Superior temporal gyrus (tissue), 1 donor: ENCODE measurements around the gene NPAS3.

Source experiments
- DNase-seq: peaks from one replicate; pipeline ENCODE4 v3.0.0-alpha.2; 2016; ENCODE audit errors: extremely low spot score

NPAS3 gene

DNA sequence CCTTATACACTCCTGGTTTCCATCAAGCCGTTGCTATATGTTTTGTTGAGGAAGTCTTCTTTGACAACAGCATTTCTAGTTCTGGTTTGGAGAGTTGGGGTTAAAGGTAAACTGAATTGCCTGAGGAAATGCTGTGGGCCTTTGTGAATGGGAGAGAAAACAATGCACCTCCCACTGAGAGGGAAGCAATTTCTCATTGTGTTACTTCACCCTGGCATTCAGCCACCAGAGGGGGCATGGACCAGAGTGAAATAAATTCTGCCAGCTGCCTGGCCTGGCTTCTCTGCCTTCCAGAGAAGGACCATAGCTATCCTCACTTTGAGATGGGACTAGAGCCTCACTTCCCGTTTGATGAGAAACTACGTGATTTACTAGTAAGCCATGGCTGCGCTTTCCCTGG is 536.9 kb downstream of the NPAS3 start:
- peak; percentile 87 for DNase-seq

- no peak for DNase-seq
These were observed 539.1 kb downstream of the NPAS3 start for GRCh38 chr14:33477797-33478196.

- no peak for DNase-seq
These were observed 541.6 kb downstream of the NPAS3 start for GRCh38 chr14:33480071-33480886.

- no peak for DNase-seq
These were observed 542.2 kb downstream of the NPAS3 start for GRCh38 chr14:33480887-33481184.

GRCh38 chr14:33483110-33483509 is 544.4 kb downstream of the NPAS3 start:
- DNase-seq: no peak

DNA sequence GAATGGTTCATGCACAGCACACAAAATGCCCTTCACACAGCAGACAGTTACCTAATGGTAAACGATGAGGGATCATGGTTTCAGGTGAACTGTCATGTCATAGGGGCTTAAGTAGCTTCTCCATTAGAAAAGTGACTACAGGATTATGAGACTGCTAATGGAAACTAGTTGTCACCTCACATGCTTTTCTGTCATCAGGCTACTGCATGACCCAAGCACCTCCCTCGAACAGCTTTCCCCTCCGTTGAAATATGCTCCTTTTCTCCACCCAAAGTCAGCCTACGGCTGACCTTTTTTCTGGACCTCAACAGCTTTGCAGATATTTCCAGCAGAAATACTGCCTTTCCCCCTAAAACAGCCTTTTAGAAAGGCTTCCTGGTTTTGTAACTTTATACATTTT is 544.9 kb downstream of the NPAS3 start:
- no peak for DNase-seq

DNA sequence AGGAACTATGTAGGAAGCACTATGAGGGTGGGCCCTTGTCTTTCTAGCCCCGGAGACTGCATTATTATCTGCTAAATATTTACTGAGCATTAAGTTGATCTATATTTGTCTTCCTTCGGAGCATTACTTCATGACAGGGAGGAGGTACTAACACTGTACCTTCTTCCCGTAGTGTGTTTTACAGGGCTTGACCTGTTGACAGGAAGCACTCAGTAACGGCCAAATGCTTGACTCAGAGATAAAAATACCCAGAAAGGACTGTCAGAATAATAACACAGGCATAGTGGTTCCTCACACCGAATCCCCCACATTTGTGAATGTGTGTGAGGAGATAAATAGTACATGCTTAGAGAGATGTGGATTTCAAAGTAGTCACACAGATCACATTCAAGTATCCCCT is 545.6 kb downstream of the NPAS3 start:
- no peak for DNase-seq

GRCh38 chr14:33486332-33486890 is 547.7 kb downstream of the NPAS3 start:
- DNase-seq: no peak

DNA sequence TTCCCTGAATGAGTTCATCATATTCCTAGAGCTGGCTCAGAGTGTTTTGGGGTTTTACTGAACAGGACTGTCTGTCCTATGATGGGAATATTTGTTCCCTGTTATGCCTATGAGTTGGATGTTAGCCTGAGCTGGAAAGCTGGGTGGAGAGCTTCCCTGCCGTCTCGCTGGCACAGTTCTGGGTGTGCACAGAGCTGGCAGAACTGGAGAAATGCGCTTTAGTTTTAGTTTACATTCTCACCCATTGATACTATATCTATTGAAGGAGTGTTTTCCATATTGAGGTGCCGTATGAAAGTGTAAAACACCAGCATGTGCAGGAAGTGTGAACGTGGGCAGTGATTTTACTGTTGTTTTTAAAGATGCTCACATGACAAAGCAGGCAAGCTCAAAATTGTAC is 549.9 kb downstream of the NPAS3 start:
- DNase-seq: no peak

DNA sequence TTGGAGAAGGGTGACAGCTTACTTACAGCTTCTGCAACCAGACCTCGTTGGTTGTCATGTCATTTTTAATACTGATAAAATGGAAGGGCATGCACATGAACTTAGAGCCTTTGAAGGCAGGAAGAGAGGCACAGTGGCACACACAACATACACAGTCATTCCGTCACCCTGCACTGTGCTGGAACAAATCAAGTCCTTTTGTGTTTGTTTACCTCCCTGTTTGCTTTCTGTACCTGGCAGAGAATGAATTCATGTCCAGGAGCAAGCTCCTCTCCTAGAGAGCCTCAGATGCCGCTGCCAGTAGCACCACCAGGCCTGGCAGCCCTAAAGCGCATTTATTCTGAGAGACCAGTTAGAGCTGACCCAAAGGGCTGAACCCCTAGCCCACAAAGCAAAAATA is 551.9 kb downstream of the NPAS3 start:
- no peak for DNase-seq

GRCh38 chr14:33491112-33491511 is 552.4 kb downstream of the NPAS3 start:
- DNase-seq: no peak

DNA sequence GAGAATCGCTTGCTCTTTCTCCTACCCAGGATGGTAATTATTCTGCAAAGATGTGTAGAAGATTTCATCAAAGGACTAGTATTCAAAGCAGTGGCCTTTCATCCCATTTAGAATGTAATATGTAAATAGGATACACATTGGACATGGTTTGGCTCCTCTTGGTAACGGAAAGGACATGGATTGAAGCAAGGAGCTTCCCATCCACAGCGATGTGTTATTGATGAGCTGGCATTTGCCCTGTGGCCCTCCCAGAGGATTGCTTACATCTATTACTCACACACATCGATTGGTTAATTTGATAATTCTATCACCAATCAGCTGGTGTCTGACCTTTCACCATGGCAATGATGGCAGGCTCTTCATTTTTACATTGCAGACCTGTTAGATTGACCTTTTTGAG is 553.8 kb downstream of the NPAS3 start:
- DNase-seq: no peak

- DNase-seq: no peak
These were observed 554.6 kb downstream of the NPAS3 start for GRCh38 chr14:33493266-33493665.

DNA sequence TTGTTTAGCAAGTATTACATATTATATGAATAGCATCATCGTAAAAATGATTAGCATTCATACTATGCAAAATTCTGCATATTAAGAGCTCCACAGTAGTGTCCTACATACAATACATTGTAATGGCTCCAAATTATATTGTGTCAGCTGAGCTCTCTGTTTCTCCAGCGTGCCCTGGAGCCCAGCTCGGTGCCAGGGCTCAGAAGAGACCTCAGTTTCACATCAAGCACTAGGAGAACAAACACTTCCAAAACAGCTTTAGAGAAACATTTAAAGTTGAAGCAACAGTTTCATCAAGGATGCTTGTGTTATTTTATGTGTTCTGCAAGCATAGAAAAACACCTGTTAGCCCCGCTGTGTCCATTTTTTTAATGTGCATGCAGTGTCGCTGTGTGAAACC is 555.3 kb downstream of the NPAS3 start:
- DNase-seq: no peak

DNA sequence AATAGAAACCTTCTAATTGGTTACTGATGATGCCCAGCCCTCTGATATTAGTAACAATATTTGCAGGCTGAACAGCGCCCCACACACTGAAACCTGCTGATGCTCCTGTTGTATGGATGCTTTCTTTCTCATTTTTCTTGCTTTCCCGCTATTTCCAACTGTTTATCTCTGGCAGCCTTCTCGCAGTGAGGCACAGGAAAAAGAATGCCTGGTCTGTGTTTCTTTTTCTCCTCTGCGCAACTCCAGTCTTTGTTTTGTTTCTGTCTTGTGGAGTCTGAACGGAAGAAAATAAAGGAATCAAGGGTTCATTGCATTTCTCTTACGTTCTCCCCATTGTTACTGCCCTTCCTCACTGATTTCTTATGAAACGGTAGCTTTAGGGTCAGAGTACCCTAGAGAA is 561.0 kb downstream of the NPAS3 start:
- DNase-seq: no peak

DNA sequence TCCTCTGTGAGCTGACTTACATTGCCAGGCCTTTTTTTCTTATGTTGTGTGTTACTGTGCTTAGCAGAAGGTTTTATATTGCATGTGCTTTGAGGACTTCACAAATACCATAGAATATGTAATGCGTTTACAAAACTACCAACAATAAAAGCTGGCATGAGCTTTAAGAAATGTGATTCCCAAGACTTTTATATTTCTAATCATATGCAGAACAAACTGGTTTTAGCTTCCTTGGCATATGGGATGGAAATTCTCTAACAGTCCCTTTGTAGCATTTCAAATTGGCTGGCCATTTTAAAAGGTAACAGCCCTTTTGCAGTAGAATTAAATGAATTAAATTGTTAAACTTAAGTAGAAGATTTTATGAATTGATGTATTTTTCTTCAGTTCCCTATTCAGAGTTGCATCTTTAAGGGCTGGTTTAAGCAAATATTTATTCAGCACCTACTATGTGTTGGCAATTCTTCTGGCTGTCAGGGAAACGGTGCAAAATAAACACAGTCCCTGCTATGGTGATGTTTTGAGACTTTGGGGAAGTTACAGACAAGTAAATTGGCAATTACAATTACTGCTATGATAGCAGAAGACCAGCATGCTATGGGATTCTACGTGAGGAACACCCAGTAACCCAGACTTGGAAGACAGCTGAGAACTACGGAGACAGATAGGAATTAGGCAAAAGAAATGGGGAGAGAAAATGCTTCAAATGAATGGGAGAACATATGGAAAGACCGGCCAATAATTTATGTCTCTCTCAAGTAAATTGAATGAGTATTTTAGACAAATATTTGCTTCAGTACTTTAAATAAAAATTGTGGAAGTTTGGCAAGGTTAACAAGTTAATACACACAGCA is 565.8 kb downstream of the NPAS3 start:
- DNase-seq: no peak

DNA sequence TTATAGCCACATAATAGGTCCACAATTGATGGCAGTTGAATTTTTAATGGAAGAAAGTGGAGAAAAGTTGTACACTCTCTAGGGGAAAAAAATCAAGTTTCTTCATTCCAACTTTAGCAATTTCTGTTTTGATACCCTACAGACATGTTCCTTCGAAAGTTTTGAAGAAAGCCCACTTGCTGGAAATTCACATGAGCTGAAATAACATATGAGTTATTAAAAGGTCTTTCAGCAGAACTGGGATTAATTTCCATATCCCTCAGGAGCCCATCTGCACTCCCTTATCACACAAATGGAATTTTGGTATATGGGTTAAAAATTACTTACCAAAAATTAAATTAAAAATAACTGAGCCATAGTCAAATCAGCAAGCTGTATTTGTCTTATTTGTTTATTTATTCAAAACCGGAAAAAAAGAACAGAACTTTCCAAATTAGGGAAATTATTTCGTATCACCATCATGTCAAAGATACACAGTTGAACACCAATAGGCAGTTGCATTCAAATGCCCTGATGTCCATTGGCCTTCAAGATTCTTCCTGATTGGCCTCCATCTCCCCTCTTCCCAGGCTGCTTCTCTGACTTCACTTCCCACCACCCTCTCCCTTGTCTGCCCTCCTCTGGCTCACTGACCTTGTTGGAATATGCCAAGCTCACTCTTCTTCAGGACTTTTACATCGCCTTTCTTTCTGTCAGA is 566.7 kb downstream of the NPAS3 start:
- DNase-seq: no peak

GRCh38 chr14:33505963-33506329 is 567.3 kb downstream of the NPAS3 start:
- no peak for DNase-seq

DNA sequence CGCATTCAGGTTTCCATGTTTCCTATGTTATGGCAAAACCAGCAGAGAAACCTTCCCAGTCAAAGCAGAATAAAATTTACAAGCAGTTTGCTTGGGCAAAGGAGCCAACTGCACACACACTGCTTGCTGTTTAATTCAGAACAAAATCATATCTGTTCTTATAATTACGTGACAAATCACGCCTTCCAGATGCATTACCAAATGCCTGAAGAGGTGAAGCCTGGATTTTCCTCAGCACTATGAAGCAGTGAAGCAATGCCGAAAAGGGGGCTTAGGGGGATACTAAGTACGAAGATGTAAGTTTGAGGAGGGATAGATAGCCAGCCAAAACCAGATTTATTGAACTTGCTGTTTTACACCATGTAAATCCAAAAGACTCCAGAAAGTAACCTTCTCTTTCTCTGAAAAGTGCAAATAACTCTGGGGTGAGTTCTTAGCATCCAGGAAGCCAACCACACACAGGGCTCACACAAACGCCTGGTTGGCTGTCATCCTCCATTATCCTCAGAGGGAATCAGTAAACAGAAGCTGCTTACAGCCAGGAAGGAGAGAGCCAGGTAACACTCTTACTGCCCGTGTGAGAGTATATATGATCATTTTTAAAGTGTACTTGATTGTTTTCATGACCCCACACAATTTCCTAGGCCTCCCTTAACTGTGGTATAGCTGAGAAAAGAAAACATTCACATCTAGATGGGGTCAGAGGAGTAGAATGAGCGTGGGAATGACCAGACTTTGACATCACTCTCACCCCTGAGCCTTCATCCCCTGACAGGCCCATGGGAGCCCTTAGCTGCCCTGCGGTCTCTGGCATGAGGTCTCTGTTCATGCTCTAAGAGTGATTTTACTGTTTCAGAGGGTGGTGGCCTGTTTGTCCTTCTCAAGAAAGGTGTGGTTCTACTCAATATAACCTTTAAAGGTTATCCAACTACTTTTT is 569.7 kb downstream of the NPAS3 start:
- DNase-seq: no peak

GRCh38 chr14:33509454-33509853 is 570.8 kb downstream of the NPAS3 start:
- DNase-seq: no peak

- DNase-seq: no peak
These were observed 571.4 kb downstream of the NPAS3 start for GRCh38 chr14:33510063-33510481.
